Omental fat pad (tissue), 4 donors: Measurements from ENCODE around the gene GABRE. TPM values are rescaled to one million over a fixed set of nuclear protein-coding genes. Genes with fewer than 3 reads are reported as not detected.

Source experiments
- ATAC-seq: fragments of 150-250 bp; one replicate; pipeline ENCODE4 v1.9.1; 2016; ENCODE audit warnings: mild to moderate bottlenecking, moderate library complexity; ENCODE audit not compliant: low FRiP score
- DNase-seq: peaks from one replicate; pipeline ENCODE4 v3.0.0-alpha.2; 2019; ENCODE audit warnings: low spot score
- CTCF ChIP-seq, 3 donors: fragments of 450-650 bp; IDR thresholded peaks; one replicate each; pipeline ENCODE4 v1.5.1; 2016 to 2017; ENCODE audit warnings: antibody characterized with exemption in 3 of 3, mild to moderate bottlenecking in 3 of 3, moderate library complexity in 2 of 3
- total RNA-seq, 4 donors: library from RNA; depleted of rRNA; stranded (reverse); fragments of >200 nt; gene quantifications; one replicate each; pipeline ENCODE4 v1.1.0, GENCODE V29; 2016

Gene GABRE
- total RNA-seq, 4 donors from 2014 or later = 93.3 to 306 (median 153) TPM

- TF ChIP-seq CTCF (IDR thresholded peaks at IDR 0.05) = no peak
- peak; percentile 58 for ATAC-seq
- DNase-seq = no peak
These were observed 7.7 kb upstream of the GABRE start for GRCh38 chrX:151982222-151982621.

DNA sequence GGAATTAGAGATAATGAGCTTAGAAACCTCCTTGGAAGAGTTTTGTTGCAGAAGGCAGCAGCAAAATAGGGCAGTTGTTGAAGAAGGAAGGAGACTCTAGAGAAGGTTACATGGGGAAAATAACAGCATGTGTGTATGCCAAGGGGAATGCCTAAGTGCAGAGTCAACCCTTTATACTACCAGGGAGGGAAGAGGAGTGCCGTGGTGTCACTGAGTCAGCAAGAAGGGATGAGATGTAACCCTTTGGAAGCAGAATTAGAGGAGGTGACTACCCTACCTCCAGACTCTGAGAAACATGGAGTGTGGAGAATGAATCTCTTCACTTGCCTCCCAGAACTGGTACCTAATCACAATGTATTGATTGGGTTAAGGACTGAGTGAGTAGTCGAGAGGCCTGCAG lies 6.7 kb upstream of the GABRE start:
- ATAC-seq (peak; percentile 59), DNase-seq (no peak)
- no peak for TF ChIP-seq CTCF (IDR thresholded peaks at IDR 0.05)

DNA sequence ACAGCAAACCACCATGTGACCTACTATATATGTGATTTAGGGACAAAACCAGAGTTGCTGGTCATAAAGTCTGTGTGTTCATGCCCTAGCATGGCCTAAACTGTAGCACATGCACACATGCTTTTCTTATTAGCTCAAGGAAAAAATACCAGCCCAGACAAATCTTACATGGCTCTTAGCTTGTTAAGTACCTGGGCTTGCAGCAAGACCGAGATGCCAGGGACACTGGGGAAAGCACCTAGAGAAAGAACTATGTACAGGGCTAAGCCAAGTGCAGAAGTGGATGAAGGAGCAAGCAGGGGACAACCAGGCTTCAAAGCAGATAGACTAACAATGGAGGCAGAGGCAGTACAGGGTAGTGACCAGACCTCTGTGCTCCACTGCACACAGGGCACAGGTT lies 3.4 kb upstream of the GABRE start:
- ATAC-seq (no peak), DNase-seq (no peak)
- TF ChIP-seq CTCF (IDR thresholded peaks at IDR 0.05) = no peak

GRCh38 chrX:151977009-151977408 lies 2.5 kb upstream of the GABRE start:
- DNase-seq (no peak), ATAC-seq (no peak)
- no peak for TF ChIP-seq CTCF (IDR thresholded peaks at IDR 0.05)

GRCh38 chrX:151975736-151976275 lies 1.3 kb upstream of the GABRE start:
- no peak for TF ChIP-seq CTCF (IDR thresholded peaks at IDR 0.05)
- DNase-seq (no peak), ATAC-seq (no peak)

DNA sequence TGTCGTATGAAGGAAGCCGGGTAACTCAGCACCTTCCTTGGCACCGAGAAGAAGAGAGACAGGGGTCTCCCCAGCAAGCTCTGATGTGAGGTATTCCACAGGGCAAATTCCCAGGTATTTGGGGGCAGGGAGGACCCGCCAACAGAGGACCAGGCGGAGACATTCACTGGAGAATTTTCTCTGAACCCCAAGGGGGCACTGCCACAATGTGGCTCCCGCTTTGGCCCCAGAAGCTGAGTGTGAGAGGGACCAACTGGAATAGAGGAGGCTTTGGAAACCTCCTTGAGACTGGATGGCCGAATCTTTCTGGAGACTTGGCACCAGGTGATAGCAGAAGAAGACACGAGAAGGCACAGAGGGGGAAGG lies 735 bp upstream of the GABRE start:
- no peak for ATAC-seq

More for the DNA sequence above, 735 bp upstream of the GABRE start:
- DNase-seq = no peak
- no peak for TF ChIP-seq CTCF (IDR thresholded peaks at IDR 0.05)
